NCI-H526 treated with DMSO at 0.1 percent for 48 hours (cell line): ENCODE data around the gene SCN9A.
A peak's percentile ranks its signal among the peaks of the same experiment; 100 is the strongest.
"Not testable (repeated sequence)": the region's sequence is repeated elsewhere in the genome, so short reads cannot be mapped to it uniquely, and the experiment has no call there.

Experiments
- DNase-seq: peaks from one replicate; lab custom pipeline; 2025; lab: John Stamatoyannopoulos, UW

The SCN9A gene

DNA sequence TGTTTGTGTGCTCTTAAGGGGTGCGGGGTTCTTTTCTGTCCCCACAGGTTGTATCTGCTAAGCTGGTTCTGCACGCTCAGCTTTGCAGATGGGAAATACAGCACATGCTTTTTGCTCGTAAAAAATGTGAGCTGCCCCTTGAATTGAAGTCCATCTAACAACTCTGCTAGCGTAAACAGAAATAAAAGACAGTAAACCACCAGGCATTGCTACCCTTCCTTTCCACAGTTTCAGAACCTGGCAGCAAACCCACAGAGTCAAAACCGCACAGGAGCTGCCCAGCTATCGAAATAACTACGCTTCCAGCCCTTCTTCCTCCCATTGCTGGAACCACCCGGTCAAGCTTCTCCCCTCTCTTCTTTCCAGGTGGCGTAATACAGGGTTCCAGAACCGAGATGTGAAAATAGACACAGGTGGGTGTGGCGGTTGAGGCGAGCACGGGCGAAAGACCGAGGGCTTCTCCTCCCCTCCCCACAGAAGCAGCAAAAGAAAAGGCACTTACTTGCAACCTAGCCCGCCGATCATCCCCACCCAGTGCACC lies 479 bp downstream of the SCN9A start:
- no peak for DNase-seq

DNA sequence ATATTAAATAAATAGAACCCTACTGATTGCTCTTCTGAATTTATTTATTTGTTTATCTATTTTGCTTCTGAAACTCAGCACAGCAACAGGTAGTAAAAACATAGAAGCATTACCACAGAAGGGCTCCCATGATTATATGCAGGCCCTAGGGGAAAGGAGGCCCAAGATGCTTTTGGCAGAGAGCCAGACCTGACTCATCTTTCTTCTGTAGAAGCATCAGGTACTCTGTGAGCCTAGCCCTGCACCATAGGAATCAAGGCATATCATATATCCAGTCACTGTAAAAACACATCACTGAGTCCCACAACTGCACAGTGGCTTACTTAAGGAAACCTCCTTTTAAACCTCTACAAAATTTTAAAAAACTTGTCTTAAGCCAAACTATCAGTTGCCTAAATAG lies 1.8 kb downstream of the SCN9A start:
- DNase-seq = peak; percentile 41

DNA sequence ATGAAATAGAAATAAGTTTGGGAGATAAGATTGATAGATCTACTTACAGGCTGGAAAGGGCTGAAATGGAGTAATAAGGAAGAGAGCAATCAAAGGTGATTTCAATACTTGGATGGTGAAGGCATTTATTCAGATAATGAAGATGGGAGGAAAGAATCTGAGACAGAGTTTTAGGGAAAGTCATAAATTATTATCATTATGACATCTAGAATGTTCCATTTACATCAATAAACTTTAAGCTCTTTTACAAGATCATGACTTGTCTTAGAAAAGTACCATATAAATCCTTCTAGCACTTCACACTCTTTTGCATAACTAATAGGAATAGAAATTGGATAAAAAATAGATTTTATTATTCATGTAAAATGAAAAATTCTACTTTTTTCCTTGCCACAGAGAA lies 2.2 kb downstream of the SCN9A start:
- no peak for DNase-seq

DNA sequence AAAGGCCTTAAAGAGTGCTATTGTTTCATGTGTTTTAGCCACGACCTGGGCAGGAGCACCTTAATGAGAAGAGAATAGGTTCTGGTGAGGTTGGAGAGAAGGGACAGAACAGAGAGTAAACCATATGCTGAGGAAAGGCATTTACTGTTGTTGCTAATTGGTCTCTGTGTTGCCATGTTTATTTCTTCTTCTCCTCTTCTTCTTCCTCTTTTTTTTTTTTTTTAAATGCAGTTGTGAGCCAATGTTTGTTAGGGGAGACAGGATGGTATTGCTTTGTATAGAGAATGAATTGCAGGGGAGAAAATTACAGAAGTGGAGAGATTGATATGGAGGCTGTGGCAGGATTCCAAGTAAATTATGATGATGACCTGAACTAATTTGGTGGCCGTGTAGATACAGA lies 2.6 kb downstream of the SCN9A start:
- no peak for DNase-seq

DNA sequence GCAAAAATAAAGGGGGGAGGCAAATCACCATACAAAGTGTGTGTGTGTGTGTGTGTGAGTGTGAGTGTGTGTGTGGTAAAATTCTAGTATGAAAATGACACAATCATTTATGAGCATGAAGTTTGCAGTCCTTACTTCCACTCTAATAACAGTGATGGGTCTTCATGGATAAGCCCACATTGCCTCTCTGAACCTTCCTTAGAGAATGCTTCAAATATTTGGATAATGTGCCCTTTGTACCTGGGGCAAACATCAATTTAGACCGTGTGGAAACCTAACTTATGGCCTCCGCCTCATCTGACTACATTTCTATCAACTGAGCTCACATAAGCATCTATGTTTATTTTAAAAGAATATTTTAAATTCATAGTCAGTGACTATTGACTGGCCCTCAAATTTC lies 3.7 kb downstream of the SCN9A start:
- DNase-seq = no peak

DNA sequence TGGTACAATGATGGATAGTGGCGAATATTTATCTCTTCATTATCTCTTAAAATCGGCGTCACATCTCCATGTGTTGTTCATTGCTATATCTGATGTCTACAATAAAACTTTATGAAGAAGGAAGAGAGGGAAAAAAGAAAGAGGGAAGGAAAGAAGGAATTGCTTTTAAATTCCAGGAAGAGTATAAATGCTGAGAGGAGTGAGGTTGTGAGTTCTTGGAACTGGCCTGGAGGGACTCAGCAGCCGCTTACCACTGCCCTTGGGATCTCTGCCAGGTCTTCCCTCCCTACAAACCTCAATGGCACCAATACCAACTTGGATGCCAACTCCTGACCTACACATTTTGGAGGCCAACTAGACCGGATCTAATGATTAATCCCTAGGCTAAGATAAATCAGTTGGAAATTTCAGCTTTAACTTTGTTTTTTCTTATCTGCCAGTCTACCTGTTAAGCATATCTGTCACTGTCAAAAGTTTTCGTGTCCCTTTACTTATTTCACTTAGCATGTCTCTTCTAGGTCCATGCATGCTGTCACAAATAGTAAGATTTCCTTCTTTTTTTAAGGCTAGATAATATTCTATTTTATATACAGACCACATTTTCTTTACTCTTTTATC lies 9.8 kb downstream of the SCN9A start:
- no peak for DNase-seq

DNA sequence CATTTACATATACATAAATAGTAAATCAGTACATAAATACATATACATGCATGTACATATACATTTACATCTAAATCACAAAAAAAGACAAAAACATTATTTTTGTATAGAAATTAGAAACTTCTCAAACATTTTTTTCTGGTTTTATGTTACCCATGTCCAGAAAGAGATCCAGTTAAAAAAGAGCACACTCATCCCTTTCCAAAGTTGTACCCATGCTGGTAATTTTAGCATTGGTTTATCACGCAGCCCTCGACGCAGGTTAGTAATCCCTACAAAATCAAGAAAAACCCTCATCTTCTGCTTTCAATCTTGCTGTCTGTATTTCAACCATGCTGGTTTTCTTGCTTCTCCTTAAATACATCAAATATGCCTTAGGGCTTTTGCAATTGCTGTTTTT lies 10.5 kb downstream of the SCN9A start:
- DNase-seq = no peak

DNA sequence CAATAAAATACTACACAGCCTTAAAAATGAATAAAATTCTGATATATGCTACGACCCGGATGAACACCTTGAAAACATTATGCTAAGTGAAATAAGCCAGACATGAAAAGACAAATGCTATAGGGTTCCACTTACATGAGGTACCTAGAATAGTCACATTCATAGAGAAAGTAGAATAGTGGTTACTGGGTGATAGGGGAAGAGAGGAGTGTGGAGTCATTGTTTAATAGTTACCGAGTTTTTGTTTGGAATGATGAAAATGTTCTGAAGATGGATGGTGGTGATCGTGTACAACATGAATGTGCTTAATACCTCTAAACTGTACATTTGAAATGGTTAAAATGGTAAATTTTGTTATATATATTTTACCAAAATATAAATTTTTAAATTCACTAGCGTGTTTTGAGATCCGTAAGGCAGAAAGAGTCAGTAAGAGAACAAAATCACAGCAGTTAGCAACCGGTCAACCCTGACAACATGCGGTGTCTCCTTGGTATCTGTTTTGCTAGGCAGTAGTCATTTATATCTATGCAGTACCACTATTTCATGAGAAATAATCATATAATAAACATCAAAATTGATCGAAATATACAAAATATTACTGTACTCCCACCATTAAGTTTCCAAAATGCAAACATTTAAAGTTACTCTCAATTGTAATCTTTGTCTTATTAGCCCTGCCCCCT lies 11.1 kb downstream of the SCN9A start:
- DNase-seq = no peak

DNA sequence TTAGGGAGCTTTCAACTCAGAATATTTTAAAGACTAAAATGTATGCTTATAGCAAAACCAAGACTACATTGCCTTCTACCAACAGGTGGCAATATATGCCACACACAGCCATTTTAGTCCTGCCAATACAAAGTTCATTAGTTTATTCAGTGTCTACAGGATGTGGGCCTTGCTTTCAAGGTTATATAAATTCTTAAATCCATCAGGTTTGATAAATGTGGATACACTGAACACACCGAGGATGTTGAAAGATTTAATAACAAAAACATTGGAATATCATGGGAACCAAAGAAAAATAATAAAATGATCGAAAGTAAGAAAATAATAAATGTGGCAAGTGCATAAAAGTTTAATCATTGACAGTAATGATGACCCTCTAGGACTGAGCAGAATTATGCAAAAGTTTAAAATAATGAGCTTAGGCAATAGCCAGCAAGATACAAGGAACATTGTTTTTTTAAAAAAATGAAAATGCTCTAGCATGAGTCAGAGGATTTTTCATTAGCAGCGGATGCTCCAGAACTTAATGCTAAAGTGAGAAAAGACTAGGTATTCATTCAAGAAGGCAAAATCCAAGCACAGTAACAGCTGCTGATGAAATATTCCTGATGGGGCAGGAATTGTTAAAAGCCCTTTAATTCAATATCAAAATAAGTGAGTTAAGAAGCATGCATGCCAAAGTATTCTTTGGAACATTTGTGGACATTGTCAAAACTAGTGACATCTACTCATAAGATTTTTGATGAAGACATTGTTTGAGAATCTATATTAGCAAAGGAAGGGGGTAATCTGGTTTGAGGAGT lies 14.2 kb downstream of the SCN9A start:
- DNase-seq = peak; percentile 17

DNA sequence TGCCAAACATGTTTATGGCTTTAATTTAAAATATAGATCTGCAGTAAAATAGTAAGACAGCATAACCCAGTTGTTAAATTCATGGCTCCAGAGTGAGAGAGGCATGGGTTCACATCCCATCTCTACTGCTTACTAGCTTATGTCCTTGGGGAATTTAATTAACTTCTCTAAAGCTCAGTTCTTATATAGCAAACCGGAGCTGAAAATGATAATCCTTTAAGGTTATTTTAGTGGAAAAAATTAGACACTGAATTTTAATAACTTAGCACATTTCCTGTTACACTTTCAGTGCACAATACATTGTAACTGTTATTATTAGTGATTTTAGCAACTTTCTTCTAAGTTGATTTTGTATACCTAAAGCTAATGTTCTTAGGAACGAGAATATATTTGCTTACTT lies 14.8 kb downstream of the SCN9A start:
- no peak for DNase-seq

DNA sequence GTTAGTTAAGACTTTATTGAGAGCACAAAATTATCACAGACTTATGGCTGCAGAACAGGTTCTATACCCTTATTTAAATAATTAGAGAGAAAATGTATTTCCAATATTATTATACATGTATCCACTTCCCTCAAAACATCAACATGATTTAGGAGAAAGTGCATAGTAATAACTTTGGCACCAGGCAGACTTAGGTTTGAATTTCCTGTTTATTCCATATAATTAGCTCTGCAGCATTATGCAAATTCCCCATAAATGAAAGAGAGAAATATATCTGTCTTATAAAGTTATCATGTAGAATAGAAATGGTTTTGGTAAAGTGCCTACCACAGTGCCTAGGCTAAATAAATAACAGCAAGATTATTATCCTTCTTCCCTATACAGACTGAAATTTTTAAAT lies 15.3 kb downstream of the SCN9A start:
- DNase-seq = no peak

DNA sequence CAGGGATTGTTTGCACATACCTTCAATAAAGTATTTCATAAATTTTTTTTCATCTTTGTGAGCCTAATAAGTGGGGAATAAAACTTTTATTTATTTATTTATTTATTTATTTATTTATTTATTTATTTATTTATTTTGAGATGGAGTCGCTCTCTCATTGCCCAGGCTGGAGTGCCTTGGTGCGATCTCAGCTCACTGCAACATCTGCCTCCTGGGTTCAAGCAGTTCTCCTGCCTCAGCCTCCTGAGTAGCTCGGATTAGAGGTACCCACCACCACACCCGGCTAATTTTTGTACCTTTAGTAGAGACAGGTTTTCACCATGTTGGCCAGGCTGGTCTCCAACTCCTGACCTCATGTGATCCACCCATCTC lies 17.8 kb downstream of the SCN9A start:
- DNase-seq = not testable (repeated sequence)

DNA sequence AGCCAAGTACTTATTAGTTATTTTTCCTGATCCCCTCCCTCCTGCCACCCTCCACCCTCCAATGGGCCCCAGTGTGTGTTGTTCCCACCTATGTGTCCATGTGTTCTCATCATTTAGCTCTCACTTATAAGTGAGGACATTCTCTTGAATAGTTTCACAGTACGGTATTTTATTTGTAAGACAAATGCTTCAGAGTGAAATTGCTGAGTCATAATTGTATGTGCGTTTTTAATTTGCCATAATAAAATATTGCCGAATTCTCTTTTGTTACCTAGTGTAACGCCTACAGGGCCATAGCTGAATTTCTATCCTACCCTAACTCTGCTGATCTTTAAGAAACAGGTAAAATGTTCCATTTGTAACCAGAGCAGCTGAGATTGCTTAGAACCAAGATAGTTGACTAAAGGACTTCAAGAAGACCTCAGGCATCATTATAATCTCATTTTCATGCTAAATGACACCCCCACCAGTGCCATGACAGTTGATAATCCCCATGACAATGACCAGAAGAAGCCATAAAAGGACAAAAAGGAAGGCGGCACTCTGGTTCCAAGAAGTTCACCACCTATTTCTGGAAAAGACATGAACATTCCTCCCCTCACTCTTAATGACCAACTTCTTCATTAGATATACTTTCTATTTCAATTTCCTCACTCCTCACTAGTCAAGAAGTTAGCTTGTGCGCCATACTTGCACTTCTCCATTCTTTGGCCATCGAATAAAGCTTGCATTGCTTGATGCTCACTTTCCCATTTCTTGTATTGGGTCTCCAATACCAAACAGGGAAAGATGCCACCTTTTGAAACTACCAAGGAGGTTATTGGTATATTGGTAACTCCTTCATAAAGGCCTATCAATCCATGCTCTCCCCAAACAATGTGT lies 18.4 kb downstream of the SCN9A start:
- DNase-seq = no peak

DNA sequence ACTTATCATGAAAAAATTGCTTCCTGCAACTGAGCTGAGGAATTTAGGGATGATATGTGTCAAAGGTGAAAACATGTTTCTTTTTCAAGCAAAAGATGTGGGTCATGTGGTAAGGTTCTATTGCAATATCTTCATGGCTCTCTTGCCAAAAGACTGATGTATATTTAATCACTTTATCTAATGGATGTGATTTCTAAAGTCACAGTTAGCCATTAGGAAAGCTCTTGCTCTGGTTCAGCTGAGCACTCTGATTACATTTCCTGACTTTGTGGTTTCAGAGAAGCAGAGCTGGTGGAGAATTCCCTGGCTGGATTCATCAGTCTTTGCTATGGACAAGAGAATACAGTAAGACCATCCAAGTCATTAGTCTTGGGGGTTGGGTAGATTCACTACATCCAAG lies 24.4 kb downstream of the SCN9A start:
- no peak for DNase-seq

DNA sequence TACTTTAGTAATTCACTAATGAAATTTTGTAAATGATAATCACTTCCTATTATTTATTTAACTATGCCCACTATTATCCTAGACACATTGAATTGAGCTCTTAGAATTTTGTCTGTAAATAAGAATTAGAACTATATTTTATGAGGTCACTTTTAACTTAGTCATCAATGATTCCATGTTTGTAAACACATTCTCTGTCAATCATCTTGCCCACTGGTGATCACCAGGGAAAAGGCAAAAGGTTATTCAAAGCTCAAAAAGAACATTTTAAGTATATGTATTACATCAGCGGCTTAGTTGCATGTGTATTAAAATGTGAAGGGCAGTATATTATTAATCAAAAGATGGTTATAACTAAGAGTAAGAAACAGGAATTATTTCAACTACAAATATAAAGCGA lies 25.2 kb downstream of the SCN9A start:
- DNase-seq = no peak

DNA sequence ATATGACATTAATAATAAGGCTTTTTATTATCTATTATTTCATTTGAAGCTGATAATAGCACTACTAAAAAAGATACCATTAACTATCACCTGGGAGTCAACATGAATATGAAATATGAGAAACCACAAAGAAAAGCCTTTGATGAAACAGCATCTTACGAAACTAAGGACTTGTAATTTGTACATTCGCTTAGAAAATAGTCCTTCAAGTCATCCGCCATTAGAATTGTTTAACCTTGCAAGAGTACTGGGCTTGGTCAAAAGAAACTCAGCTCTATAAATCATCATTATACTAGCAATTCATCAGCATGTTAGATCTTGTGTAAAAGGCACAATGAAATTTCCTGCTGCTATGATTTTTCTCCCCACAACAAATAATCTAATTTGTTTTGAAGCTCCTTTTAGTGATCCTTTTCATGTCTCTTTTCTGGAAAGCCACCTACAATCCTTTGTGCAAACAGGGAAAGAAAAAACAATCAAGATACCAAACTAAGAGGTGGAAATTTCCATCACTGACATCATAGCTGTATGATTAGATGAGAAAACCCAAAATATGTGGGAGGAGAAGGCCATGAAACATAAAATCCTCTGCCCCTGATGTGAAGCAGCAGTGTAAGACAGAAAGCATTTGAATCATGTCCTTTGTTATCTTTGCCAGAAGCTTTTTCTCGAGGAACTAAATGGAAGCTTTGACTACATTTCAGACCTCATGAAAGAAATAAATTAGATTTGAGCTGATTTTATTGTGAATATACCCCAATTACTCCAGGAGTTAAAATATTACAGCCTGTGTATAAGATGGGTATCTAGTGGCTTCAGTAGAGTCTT lies 31.2 kb downstream of the SCN9A start:
- DNase-seq = no peak

DNA sequence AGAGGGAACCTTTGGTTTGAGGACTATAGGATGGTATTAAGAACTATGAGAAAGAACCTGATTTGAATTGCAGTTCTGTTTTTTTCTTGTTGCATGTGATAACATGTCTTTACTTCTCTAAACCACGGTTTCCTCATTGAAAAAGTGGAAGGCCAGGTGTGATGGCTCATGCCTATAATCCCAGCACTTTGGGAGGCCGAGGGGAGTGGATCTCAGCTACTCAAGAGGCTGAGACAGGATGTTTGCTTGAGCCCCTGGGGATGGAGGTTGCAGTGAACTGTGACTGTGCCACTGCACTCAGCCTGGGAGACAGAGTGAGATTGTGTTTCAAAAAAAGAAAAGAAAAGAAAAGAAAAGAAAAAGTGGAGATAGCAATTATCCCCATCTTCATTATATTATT lies 32.3 kb downstream of the SCN9A start:
- DNase-seq = no peak

DNA sequence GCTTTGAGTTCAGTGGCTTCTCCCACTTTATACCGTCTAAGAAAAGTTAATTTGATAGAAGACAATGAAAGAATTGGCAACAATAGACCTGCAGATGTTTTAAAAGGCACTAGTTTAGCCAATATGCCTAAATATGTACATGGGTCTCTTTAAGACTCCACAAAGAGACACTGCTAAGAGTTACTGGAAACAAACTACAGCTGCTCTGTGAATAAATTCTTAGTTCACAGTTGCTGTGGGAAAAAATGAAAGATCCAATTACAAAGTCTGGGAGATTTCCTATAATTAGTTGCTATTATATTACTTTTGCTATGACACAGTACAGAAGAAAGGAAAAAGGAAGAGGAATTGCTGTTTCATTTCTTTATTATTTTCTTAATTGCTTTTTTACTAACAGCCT lies 34.3 kb downstream of the SCN9A start:
- DNase-seq = no peak

DNA sequence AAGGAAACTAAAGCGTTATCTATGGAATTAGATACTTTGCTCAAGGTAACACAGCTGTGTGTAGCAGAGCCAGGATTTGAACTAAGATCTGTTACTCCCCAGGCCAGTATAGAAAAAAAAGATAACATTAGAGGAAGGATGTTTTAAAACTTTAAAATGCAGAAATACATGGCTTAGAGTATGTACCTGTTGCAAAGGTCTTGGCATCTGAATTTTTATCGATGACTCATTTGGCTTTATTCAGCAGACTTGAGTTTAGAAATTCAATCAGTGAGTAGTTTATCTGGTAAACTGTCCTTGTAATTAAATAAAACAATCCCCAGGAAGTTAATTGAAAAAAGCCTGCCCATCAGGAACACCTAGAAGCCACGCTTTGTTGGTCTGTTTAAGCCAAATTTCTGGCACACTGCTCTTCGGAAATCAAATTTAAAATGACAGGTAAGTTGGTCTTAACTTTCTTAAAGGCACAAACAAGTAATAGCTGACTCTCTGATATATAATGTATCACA lies 36.9 kb downstream of the SCN9A start:
- no peak for DNase-seq

DNA sequence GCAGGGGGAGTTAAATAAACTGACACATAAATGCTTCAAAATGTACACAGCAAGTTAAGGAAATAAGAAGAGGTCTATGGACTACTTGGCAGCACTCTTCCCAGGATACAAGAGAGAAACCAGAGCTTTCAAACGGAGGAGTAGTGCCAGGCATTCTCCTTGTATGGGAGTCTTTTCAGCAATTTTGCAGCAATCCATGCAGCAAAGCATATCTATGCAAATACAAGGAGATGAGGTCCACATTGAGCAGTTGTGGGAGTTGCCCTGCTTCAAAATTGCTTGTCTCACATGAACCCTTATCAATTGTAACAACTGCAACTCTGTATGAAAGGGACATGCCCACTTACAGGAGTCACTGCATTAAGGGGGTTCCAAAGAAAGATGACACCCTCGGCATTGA lies 37.8 kb downstream of the SCN9A start:
- DNase-seq = no peak

DNA sequence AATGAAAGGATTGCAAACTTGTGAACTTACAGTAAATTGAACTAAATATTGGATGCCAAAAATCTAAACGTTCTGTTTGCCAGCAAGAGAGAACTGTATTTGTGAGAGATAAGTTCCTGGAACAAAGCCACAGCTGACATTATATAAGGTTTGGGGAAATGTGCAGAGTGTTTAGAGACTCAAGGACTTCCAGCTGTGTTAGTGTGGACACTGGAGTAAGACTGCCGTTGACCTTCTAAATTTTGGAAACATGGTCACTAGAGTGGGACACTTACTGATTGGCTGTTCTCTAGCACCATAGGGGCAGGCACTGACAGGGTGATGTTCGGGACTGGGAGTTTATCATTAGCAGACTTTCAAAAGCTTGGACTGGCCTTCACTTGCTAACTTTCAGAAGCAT lies 40.5 kb downstream of the SCN9A start:
- no peak for DNase-seq
